ENCODE results near the gene KIF26B.

DNA sequence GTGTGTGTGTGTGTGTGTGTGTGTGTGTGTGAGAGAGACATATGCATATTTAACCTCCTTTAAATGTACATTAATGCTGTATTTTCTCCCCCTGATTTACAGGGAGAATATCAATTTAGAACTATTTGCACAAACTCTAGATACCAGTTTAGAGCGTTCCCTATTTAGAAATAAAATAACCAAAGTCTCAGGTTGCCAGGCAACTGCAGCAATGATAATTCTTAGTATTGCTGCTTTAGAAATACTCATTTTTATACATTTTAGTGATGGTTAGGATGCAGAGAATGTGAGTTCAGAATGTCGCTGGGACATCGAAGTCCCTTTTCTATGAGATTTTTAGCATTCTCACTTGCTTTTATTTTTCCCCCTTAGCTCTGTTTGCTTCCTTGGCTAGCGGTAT lies 497.3 kb downstream of the KIF26B start:
- no peak for TF ChIP-seq CTCF (IDR thresholded peaks at IDR 0.05)
- no peak for TF ChIP-seq POLR2A (IDR thresholded peaks at IDR 0.05)
